K562 (cell line): ENCODE measurements around the gene OR52B6. TPM values are rescaled to one million over a fixed set of nuclear protein-coding genes. Genes with fewer than 3 reads are reported as not detected.

Source experiments
- NCOA1 ChIP-seq: fragments of 450-650 bp; IDR thresholded peaks from 2 replicates; pipeline ENCODE4 v1.6.1; 2016; ENCODE audit warnings: low read depth
- POLR2B ChIP-seq: fragments of 450-650 bp; IDR thresholded peaks from 2 replicates; pipeline ENCODE4 v1.6.1; 2018; ENCODE audit warnings: low read depth; ENCODE audit not compliant: partially characterized antibody
- TBL1XR1 ChIP-seq, 2 experiments: IDR thresholded peaks; 2 replicates each; pipeline ENCODE4 v1.6.1; 2012; ENCODE audit warnings: improper control_type of control experiment in 2 of 2, low read length in 2 of 2, mild to moderate bottlenecking in 1 of 2
- ZNF76 ChIP-seq: fragments of 250-450 bp; sonication (Bioruptor Pico); IDR thresholded peaks from 2 replicates; pipeline ENCODE4 v1.4.0; 2020; ENCODE audit warnings: mild to moderate bottlenecking, moderate library complexity, borderline replicate concordance
- polyA plus RNA-seq, 8 experiments: library from polyadenylated mRNA; depleted of rRNA in 4 of 8; stranded (reverse) in 5 of 8; unstranded in 3 of 8; fragments of >200 nt; fragmentation: Nextera tagmentation in 2 of 8; fragmentation: Illumina TruSeq in 1 of 8; extraction: Ambion mirVana in 2 of 8; extraction: Trizol in 1 of 8; gene quantifications; 2 replicates each; pipeline versions ENCODE4 v1.2.1 to v1.2.3, GENCODE V29; 2011 to 2014; ENCODE audit warnings: inconsistent platforms in 1 of 8, missing spikeins in 1 of 8
- total RNA-seq, 7 experiments: library from RNA; depleted of rRNA in 6 of 7; stranded (reverse); fragments of >200 nt in 6 of 7; fragmentation: Illumina TruSeq in 2 of 7; extraction: Trizol in 2 of 7; gene quantifications; 2 replicates each; pipeline versions ENCODE4 v1.2.1 to v1.2.3, GENCODE V29; 2011 to 2021; ENCODE audit warnings: low replicate concordance in 1 of 7
- TF ChIP-seq, protein P1 (sequence below): fragments of 450-650 bp; IDR thresholded peaks from 2 replicates; pipeline ENCODE4 v1.6.1; 2016; ENCODE audit warnings: mild to moderate bottlenecking, moderate library complexity

The OR52B6 gene
- total and polyA plus RNA-seq, 9 of the 15 experiments (the other 6 are each of a cell fraction or from before 2014, with no cell fraction given), result not detected

DNA sequence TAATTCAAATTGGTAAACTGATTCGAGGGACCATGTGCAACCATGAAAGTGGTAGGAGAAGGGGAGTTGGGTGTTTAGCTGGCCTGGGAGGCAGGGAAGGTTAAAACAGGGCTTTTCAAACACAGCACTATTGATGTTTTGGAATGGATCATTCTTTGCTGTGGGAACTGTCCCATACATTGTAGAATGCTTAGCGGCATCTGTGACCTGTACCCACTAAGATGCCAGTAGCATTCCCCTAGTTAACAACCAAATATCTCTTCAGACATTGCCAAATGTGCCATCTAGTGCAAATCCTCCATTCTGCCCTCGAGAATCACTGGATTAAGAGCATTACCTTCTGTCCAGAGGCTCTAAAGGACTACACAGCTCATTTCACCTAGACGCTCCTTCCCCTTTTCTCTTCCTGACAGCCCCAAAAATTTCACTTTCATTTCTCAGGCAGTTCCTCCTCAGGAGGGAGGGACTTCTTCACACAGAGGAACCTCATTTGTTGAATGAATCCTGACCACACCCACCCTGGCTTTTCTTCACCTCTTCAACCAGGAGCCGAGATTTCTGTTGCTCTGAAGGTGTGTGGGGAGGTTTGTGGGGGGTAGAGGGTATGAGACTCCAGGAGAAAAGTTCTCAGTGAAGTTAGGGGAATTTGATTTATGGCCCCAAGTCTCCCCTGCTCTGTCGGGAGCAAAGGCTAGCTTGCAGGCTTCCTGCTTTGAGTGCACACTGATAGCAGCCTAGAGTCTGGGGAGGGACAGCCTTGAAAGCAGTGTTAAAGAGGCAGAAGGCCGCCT lies 44.0 kb downstream of the OR52B6 start, which contains the start of gene TRIM34 (continued):
- TF ChIP-seq, protein P1, sequence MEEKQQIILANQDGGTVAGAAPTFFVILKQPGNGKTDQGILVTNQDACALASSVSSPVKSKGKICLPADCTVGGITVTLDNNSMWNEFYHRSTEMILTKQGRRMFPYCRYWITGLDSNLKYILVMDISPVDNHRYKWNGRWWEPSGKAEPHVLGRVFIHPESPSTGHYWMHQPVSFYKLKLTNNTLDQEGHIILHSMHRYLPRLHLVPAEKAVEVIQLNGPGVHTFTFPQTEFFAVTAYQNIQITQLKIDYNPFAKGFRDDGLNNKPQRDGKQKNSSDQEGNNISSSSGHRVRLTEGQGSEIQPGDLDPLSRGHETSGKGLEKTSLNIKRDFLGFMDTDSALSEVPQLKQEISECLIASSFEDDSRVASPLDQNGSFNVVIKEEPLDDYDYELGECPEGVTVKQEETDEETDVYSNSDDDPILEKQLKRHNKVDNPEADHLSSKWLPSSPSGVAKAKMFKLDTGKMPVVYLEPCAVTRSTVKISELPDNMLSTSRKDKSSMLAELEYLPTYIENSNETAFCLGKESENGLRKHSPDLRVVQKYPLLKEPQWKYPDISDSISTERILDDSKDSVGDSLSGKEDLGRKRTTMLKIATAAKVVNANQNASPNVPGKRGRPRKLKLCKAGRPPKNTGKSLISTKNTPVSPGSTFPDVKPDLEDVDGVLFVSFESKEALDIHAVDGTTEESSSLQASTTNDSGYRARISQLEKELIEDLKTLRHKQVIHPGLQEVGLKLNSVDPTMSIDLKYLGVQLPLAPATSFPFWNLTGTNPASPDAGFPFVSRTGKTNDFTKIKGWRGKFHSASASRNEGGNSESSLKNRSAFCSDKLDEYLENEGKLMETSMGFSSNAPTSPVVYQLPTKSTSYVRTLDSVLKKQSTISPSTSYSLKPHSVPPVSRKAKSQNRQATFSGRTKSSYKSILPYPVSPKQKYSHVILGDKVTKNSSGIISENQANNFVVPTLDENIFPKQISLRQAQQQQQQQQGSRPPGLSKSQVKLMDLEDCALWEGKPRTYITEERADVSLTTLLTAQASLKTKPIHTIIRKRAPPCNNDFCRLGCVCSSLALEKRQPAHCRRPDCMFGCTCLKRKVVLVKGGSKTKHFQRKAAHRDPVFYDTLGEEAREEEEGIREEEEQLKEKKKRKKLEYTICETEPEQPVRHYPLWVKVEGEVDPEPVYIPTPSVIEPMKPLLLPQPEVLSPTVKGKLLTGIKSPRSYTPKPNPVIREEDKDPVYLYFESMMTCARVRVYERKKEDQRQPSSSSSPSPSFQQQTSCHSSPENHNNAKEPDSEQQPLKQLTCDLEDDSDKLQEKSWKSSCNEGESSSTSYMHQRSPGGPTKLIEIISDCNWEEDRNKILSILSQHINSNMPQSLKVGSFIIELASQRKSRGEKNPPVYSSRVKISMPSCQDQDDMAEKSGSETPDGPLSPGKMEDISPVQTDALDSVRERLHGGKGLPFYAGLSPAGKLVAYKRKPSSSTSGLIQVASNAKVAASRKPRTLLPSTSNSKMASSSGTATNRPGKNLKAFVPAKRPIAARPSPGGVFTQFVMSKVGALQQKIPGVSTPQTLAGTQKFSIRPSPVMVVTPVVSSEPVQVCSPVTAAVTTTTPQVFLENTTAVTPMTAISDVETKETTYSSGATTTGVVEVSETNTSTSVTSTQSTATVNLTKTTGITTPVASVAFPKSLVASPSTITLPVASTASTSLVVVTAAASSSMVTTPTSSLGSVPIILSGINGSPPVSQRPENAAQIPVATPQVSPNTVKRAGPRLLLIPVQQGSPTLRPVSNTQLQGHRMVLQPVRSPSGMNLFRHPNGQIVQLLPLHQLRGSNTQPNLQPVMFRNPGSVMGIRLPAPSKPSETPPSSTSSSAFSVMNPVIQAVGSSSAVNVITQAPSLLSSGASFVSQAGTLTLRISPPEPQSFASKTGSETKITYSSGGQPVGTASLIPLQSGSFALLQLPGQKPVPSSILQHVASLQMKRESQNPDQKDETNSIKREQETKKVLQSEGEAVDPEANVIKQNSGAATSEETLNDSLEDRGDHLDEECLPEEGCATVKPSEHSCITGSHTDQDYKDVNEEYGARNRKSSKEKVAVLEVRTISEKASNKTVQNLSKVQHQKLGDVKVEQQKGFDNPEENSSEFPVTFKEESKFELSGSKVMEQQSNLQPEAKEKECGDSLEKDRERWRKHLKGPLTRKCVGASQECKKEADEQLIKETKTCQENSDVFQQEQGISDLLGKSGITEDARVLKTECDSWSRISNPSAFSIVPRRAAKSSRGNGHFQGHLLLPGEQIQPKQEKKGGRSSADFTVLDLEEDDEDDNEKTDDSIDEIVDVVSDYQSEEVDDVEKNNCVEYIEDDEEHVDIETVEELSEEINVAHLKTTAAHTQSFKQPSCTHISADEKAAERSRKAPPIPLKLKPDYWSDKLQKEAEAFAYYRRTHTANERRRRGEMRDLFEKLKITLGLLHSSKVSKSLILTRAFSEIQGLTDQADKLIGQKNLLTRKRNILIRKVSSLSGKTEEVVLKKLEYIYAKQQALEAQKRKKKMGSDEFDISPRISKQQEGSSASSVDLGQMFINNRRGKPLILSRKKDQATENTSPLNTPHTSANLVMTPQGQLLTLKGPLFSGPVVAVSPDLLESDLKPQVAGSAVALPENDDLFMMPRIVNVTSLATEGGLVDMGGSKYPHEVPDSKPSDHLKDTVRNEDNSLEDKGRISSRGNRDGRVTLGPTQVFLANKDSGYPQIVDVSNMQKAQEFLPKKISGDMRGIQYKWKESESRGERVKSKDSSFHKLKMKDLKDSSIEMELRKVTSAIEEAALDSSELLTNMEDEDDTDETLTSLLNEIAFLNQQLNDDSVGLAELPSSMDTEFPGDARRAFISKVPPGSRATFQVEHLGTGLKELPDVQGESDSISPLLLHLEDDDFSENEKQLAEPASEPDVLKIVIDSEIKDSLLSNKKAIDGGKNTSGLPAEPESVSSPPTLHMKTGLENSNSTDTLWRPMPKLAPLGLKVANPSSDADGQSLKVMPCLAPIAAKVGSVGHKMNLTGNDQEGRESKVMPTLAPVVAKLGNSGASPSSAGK, result no peak
- TF ChIP-seq POLR2B, result peak; percentile 39
- 0 out of 2 replicates have a peak, but pooled peaks have one; percentile 51 for TF ChIP-seq NCOA1
- TF ChIP-seq TBL1XR1 (IDR thresholded peaks at IDR 0.05; ENCODE audit: low read length in 2 of 2), result no peak
- no peak for TF ChIP-seq ZNF76 (CRISPR knock-in tag)
